K562 (cell line): Measurements from ENCODE around the gene SFMBT2. TPM values are rescaled to one million over a fixed set of nuclear protein-coding genes. Genes with fewer than 3 reads are reported as not detected.
A peak's percentile ranks its signal among the peaks of the same experiment; 100 is the strongest.

ENCODE experiments used
- ATAC-seq: fragments of 200-7000 bp; cut with Tn5 transposase; 3 replicates; pipeline ENCODE4 v1.9.1; 2020; ENCODE audit warnings: moderate library complexity
- BruUV-seq: library from RNA; stranded (reverse); fragments of 400-500 nt; replicated peaks from 2 replicates; lab custom pipeline; 2021; lab: Mats Ljungman, UMichigan
- CTCF ChIA-PET: fragments of 300-600 bp; formaldehyde crosslinking; extraction: SDS; loops from one replicate; lab custom pipeline; 2021; ENCODE audit warnings: low intra/inter-chr PET ratio; lab: Yijun Ruan, JAX
- POLR2A ChIA-PET: fragments of 300-600, 350-650 bp; sonication (Branson Sonifier 250); formaldehyde crosslinking; extraction: SDS; loops from one replicate; lab custom pipeline; 2021; ENCODE audit warnings: antibody characterized with exemption, inconsistent platforms; lab: Yijun Ruan, JAX
- DNase-seq, 4 experiments: peaks; one replicate each; pipeline versions ENCODE4 v3.0.0 to v3.0.0-alpha.2; 2011 to 2018; ENCODE audit warnings: low spot score in 3 of 4, mixed read lengths in 3 of 4; ENCODE audit errors: extremely low read depth in 1 of 4
- FAIRE-seq: peaks from 2 replicates; lab custom pipeline; 2011; peaks lifted over from hg19 to GRCh38; lab: Jason Lieb, UNC
- H2AFZ ChIP-seq: 2 replicates; pipeline ENCODE4 v1.6.0; 2011; ENCODE audit warnings: low read depth, low read length, control low read depth, inconsistent platforms
- H3K27ac ChIP-seq: fragments of 200-600 bp; 3 replicates; pipeline ENCODE4 v1.8.0; 2011; ENCODE audit warnings: low read depth, mild to moderate bottlenecking, control low read depth, inconsistent platforms, low read length, moderate library complexity, mixed read lengths; ENCODE audit errors: extremely low read depth
- H3K27me3 ChIP-seq, 2 experiments: fragments of 300-600 bp in 1 of 2; 2 replicates in 1 of 2; 3 replicates in 1 of 2; pipeline versions ENCODE4 v1.6.0 to v1.8.0; 2011; ENCODE audit warnings: inconsistent platforms in 2 of 2, low read length in 2 of 2, mild to moderate bottlenecking in 1 of 2, mixed read lengths in 1 of 2, moderate library complexity in 1 of 2; ENCODE audit not compliant: control insufficient read depth in 2 of 2, insufficient read depth in 2 of 2
- H3K36me3 ChIP-seq: fragments of 300-600 bp; 3 replicates; pipeline ENCODE4 v1.8.0; 2011; ENCODE audit warnings: mild to moderate bottlenecking, low read length, inconsistent platforms; ENCODE audit not compliant: control insufficient read depth, insufficient read depth
- H3K4me1 ChIP-seq, 2 experiments: fragments of 200-600 bp in 1 of 2; replicated peaks in 1 of 2; 2 replicates in 1 of 2; 3 replicates in 1 of 2; pipeline versions ENCODE4 v1.5.1 to v1.8.0; 2011; ENCODE audit warnings: inconsistent platforms in 2 of 2, low read length in 2 of 2, mild to moderate bottlenecking in 1 of 2, mixed read lengths in 1 of 2, moderate library complexity in 1 of 2; ENCODE audit not compliant: control insufficient read depth in 2 of 2, insufficient read depth in 2 of 2
- H3K4me2 ChIP-seq: 2 replicates; pipeline ENCODE4 v1.6.1; 2011; ENCODE audit warnings: low read length, control low read depth, inconsistent platforms, mixed read lengths; ENCODE audit not compliant: insufficient read depth
- H3K4me3 ChIP-seq: fragments of 200-600 bp; sonication (generic), shearing (Covaris generic); 2 replicates; pipeline ENCODE4 v1.5.1; 2016; ENCODE audit warnings: control low read depth, inconsistent platforms
- H3K79me2 ChIP-seq: fragments of 200-600 bp; 3 replicates; pipeline ENCODE4 v1.8.0; 2011; ENCODE audit warnings: low read length, inconsistent platforms; ENCODE audit not compliant: control insufficient read depth, insufficient read depth
- H3K9ac ChIP-seq, 2 experiments: 2 replicates each; pipeline versions ENCODE4 v1.6.0 to v1.6.1; 2011; ENCODE audit warnings: low read depth in 2 of 2, low read length in 2 of 2, control low read depth in 1 of 2, inconsistent platforms in 1 of 2, mild to moderate bottlenecking in 1 of 2, mixed read lengths in 1 of 2; ENCODE audit not compliant: insufficient read depth in 1 of 2
- H3K9me1 ChIP-seq: one replicate; pipeline ENCODE4 v1.6.0; 2011; ENCODE audit warnings: inconsistent platforms, mild to moderate bottlenecking, low read length, moderate library complexity; ENCODE audit not compliant: control insufficient read depth, insufficient read depth
- H3K9me3 ChIP-seq: replicated peaks from 2 replicates; pipeline ENCODE4 v1.5.1; 2011; ENCODE audit warnings: low read depth, low read length, inconsistent platforms; ENCODE audit not compliant: control insufficient read depth, insufficient read depth
- H4K20me1 ChIP-seq: replicated peaks from 2 replicates; pipeline ENCODE4 v1.6.1; 2011; ENCODE audit warnings: low read length, inconsistent platforms, mixed read lengths; ENCODE audit not compliant: control insufficient read depth, insufficient read depth
- ARID1B ChIP-seq: fragments of 450-650 bp; IDR thresholded peaks from 2 replicates; pipeline ENCODE4 v1.6.1; 2016; ENCODE audit warnings: antibody characterized with exemption, mild to moderate bottlenecking, inconsistent platforms
- C11orf30 ChIP-seq: fragments of 450-650 bp; IDR thresholded peaks from 2 replicates; pipeline ENCODE4 v1.6.1; 2016; ENCODE audit warnings: low read depth, mild to moderate bottlenecking
- CBFA2T2 ChIP-seq: fragments of 450-650 bp; conservative IDR thresholded peaks from 2 replicates; pipeline ENCODE4 v1.6.1; 2017; ENCODE audit warnings: mild to moderate bottlenecking
- CEBPB ChIP-seq: fragments of 450-650 bp; IDR thresholded peaks from 2 replicates; pipeline ENCODE4 v1.6.1; 2016; ENCODE audit warnings: missing genetic modification characterization, missing compliant biosample characterization
- CEBPG ChIP-seq, 3 experiments: fragments of 200-800 bp in 1 of 3; sonication (Bioruptor generic) in 1 of 3; sonication (generic) in 1 of 3; formaldehyde crosslinking in 1 of 3; IDR thresholded peaks in 2 of 3; conservative IDR thresholded peaks in 1 of 3; 2 replicates each; pipeline versions ENCODE4 v1.6.1 to v1.8.0; 2016 to 2022; ENCODE audit warnings: missing compliant biosample characterization in 2 of 3, missing genetic modification characterization in 2 of 3, mild to moderate bottlenecking in 1 of 3, missing genetic modification reagents in 1 of 3
- CTBP1 ChIP-seq: fragments of 450-650 bp; IDR thresholded peaks from 2 replicates; pipeline ENCODE4 v1.6.1; 2016; ENCODE audit warnings: borderline replicate concordance
- ELF1 ChIP-seq: fragments of 200-800 bp; sonication (Bioruptor generic); IDR thresholded peaks from 2 replicates; pipeline ENCODE4 v1.6.1; 2016; ENCODE audit warnings: missing genetic modification characterization, missing compliant biosample characterization
- HDAC1 ChIP-seq, 2 experiments: fragments of 450-650 bp; IDR thresholded peaks; 2 replicates each; pipeline ENCODE4 v1.6.1; 2016 to 2017; ENCODE audit warnings: inconsistent platforms in 1 of 2, mild to moderate bottlenecking in 1 of 2, moderate library complexity in 1 of 2
- MAFF ChIP-seq: IDR thresholded peaks from 2 replicates; pipeline ENCODE4 v1.6.1; 2012; ENCODE audit warnings: low read length, improper control_type of control experiment
- MAFG ChIP-seq: fragments of 450-650 bp; conservative IDR thresholded peaks from 2 replicates; pipeline ENCODE4 v1.6.1; 2016; ENCODE audit warnings: missing genetic modification characterization, missing compliant biosample characterization
- NFE2 ChIP-seq: IDR thresholded peaks from 2 replicates; pipeline ENCODE4 v1.6.1; 2014; ENCODE audit warnings: antibody characterized with exemption, low read depth
- PYGO2 ChIP-seq: fragments of 450-650 bp; IDR thresholded peaks from 2 replicates; pipeline ENCODE4 v1.6.1; 2016; ENCODE audit warnings: mild to moderate bottlenecking, missing genetic modification characterization, moderate library complexity, missing compliant biosample characterization
- SIN3A ChIP-seq, 2 experiments: fragments of 150-350 bp in 1 of 2; IDR thresholded peaks; 2 replicates each; pipeline ENCODE4 v1.6.1; 2011 to 2016; ENCODE audit warnings: borderline replicate concordance in 2 of 2, low read depth in 2 of 2, low read length in 2 of 2, mild to moderate bottlenecking in 2 of 2, moderate library complexity in 2 of 2; ENCODE audit not compliant: control insufficient read depth in 1 of 2
- SMARCA4 ChIP-seq: fragments of 450-650 bp; IDR thresholded peaks from 2 replicates; pipeline ENCODE4 v1.6.1; 2016
- TEAD4 ChIP-seq, 2 experiments: sonication (generic) in 1 of 2; formaldehyde crosslinking in 1 of 2; IDR thresholded peaks; 2 replicates each; pipeline versions ENCODE4 v1.6.1 to v1.8.0; 2012 to 2022; ENCODE audit warnings: borderline replicate concordance in 1 of 2, inconsistent platforms in 1 of 2, low read length in 1 of 2, mild to moderate bottlenecking in 1 of 2, missing genetic modification reagents in 1 of 2
- TFE3 ChIP-seq: fragments of 450-650 bp; formaldehyde crosslinking; IDR thresholded peaks from 2 replicates; pipeline ENCODE4 v1.4.0; 2020; ENCODE audit warnings: mild to moderate bottlenecking, mixed read lengths
- TOE1 ChIP-seq, 2 experiments: fragments of 450-650 bp in 1 of 2; sonication (generic) in 1 of 2; formaldehyde crosslinking in 1 of 2; IDR thresholded peaks; 2 replicates each; pipeline versions ENCODE4 v1.7.1 to v1.8.0; 2016 to 2022; ENCODE audit warnings: borderline replicate concordance in 2 of 2, mild to moderate bottlenecking in 2 of 2, antibody characterized with exemption in 1 of 2, inconsistent platforms in 1 of 2, low read depth in 1 of 2, missing genetic modification reagents in 1 of 2, moderate library complexity in 1 of 2
- ZNF316 ChIP-seq: fragments of 450-650 bp; IDR thresholded peaks from 2 replicates; pipeline ENCODE4 v1.6.1; 2016
- ZSCAN32 ChIP-seq: fragments of 450-650 bp; formaldehyde crosslinking; IDR thresholded peaks from 2 replicates; pipeline ENCODE4 v1.4.0; 2020; ENCODE audit warnings: mild to moderate bottlenecking, moderate library complexity
- WGBS: fragments of 100-300 bp; shearing (Covaris generic); methylation state at CpG from one replicate; pipeline ENCODE4 v1.1.6; 2016; ENCODE audit warnings: low coverage, mixed read lengths; ENCODE audit not compliant: insufficient coverage; ENCODE audit errors: missing lambda C conversion rate; 5-methylcytosine and 5-hydroxymethylcytosine counted together
- in situ Hi-C: fragments of 300-500 bp; cut with MboI; formaldehyde crosslinking; loops from 4 replicates; pipeline ENCODE4 v1.15.0; 2018; ENCODE audit warnings: inconsistent platforms, mixed read lengths
- intact Hi-C: fragments of 100-400 bp; cut with micrococcal nuclease; formaldehyde crosslinking; loops from 2 replicates; pipeline ENCODE4 v1.14.2; 2022
- polyA plus RNA-seq, 8 experiments: library from polyadenylated mRNA; depleted of rRNA in 4 of 8; stranded (reverse) in 5 of 8; unstranded in 3 of 8; fragments of >200 nt; fragmentation: Nextera tagmentation in 2 of 8; fragmentation: Illumina TruSeq in 1 of 8; extraction: Ambion mirVana in 2 of 8; extraction: Trizol in 1 of 8; gene quantifications; 2 replicates each; pipeline versions ENCODE4 v1.2.1 to v1.2.3, GENCODE V29; 2011 to 2014; ENCODE audit warnings: inconsistent platforms in 1 of 8, missing spikeins in 1 of 8
- total RNA-seq, 7 experiments: library from RNA; depleted of rRNA in 6 of 7; stranded (reverse); fragments of >200 nt in 6 of 7; fragmentation: Illumina TruSeq in 2 of 7; extraction: Trizol in 2 of 7; gene quantifications; 2 replicates each; pipeline versions ENCODE4 v1.2.1 to v1.2.3, GENCODE V29; 2011 to 2021; ENCODE audit warnings: low replicate concordance in 1 of 7
- TF ChIP-seq, protein P1 (sequence below): fragments of 450-650 bp; IDR thresholded peaks from 2 replicates; pipeline ENCODE4 v1.6.1; 2017; ENCODE audit warnings: mild to moderate bottlenecking, moderate library complexity

Gene SFMBT2
- total and polyA plus RNA-seq, 9 of the 15 experiments (the other 6 are each of a cell fraction or from before 2014, with no cell fraction given) = 1.2 to 13.6 (median 7.6) TPM

DNA sequence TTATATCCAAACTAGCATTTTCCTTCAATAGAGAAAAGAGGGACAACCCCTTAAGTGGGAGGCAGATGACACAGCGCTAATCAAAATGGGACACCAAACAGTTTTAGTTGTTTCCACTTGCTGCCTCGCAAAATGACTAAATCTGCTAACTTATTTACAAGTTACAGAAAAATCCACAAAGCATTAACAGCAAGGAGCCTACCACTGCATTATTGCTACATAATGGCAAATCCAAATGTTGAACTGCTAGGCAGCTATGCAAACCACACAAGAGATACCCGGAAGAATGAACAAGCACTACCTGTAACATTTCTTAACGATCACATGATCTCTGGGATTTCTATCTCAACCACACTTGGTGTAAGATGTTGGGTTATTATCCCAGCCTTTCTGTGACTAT is 96.7 kb downstream of the SFMBT2 start:
- Histone ChIP-seq H3K9ac (no peak overlapping the region), H3K9me1 (no peaks in the 10 kb centered on the region), H4K20me1 (no peaks in the 10 kb centered on the region; the same call in 1 of the 2 replicates), H3K27me3 (no peaks in the 10 kb centered on the region), H3K4me1 (peaks cover 3 to 8% of the 10 kb centered on the region in 2 experiments; a peak in 2 of 5 replicates), H3K79me2 (peaks cover 74% of the 10 kb centered on the region), H3K9me3 (no peaks in the 10 kb centered on the region), H3K4me3 (no peak overlapping the region), H3K27ac (peak overlapping the region; percentile 55; the same call in 2 of the 3 replicates), H2AFZ (peak overlapping the region; percentile 29), H3K4me2 (peak overlapping the region; percentile 43), H3K36me3 (no peaks in the 10 kb centered on the region)
- ATAC-seq = peak; percentile 47
- BruUV-seq = no TSS peak
- ChIA-PET CTCF (no interaction called here), POLR2A (interaction anchor here (0.7 kb wide), 1 partner anchor 1426 kb away, joined by 3 read pairs; no protein-coding TSS in a partner anchor)
- intact Hi-C loops (loop anchor here (10.0 kb wide), 1 partner anchor 91 kb away; no protein-coding TSS in a partner anchor), in situ Hi-C loops (no loop called here)
- FAIRE-seq = no peak
- DNase-seq = peak in 2 of 4 experiments; percentile 19 to 23
- WGBS = 8% methylated on average over 4 of the region's 4 CpGs
- 0 out of 2 replicates have a peak, but pooled peaks have one; percentile 18 for TF ChIP-seq ARID1B
- TF ChIP-seq NFE2 = peak; percentile 51
- no peak for TF ChIP-seq PYGO2 (tag)
- peak; percentile 62; the same call in 1 of the 2 replicates for TF ChIP-seq ELF1 (tag)
- TF ChIP-seq CEBPB (tag) = peak; percentile 42; the same call in 1 of the 2 replicates
- no peak for TF ChIP-seq CEBPG (CRISPR knock-in tag; IDR thresholded peaks at IDR 0.05)
- TF ChIP-seq CEBPG (tag; conservative IDR thresholded peaks at IDR 0.05 in 1 of 2, IDR thresholded peaks at IDR 0.05 in 1 of 2) = peak in 1 of 2 experiments; percentile 81; a peak in 2 of 4 replicates
- TF ChIP-seq HDAC1 (IDR thresholded peaks at IDR 0.05) = 0 out of 4 replicates have a peak, but pooled peaks of 1 of the 2 experiments have one; percentile 18
- peak; percentile 32; the same call in 1 of the 2 replicates for TF ChIP-seq MAFG
- peak; percentile 27; the same call in 1 of the 2 replicates for TF ChIP-seq CTBP1
- TF ChIP-seq TOE1 (IDR thresholded peaks at IDR 0.05; ENCODE audit: borderline replicate concordance) = peak; percentile 86
- TF ChIP-seq TOE1 (CRISPR knock-in tag; IDR thresholded peaks at IDR 0.05; ENCODE audit: borderline replicate concordance, low read depth) = no peak
- TF ChIP-seq SIN3A (IDR thresholded peaks at IDR 0.05; ENCODE audit: borderline replicate concordance in 2 of 2, control insufficient read depth in 1 of 2, low read depth in 2 of 2, low read length in 2 of 2) = no peak
- peak; percentile 8; the same call in 1 of the 2 replicates for TF ChIP-seq MAFF
- TF ChIP-seq TEAD4 (IDR thresholded peaks at IDR 0.05; ENCODE audit: low read length) = peak; percentile 27; the same call in 1 of the 2 replicates
- TF ChIP-seq TEAD4 (CRISPR knock-in tag; IDR thresholded peaks at IDR 0.05; ENCODE audit: borderline replicate concordance) = no peak
- TF ChIP-seq TFE3 = peak; percentile 89
- TF ChIP-seq SMARCA4 = no peak
- no peak for TF ChIP-seq ZSCAN32 (CRISPR knock-in tag)
- 0 out of 2 replicates have a peak, but pooled peaks have one; percentile 4 for TF ChIP-seq CBFA2T2
- TF ChIP-seq, protein P1, sequence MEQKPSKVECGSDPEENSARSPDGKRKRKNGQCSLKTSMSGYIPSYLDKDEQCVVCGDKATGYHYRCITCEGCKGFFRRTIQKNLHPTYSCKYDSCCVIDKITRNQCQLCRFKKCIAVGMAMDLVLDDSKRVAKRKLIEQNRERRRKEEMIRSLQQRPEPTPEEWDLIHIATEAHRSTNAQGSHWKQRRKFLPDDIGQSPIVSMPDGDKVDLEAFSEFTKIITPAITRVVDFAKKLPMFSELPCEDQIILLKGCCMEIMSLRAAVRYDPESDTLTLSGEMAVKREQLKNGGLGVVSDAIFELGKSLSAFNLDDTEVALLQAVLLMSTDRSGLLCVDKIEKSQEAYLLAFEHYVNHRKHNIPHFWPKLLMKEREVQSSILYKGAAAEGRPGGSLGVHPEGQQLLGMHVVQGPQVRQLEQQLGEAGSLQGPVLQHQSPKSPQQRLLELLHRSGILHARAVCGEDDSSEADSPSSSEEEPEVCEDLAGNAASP = no peak
- TF ChIP-seq ZNF316 = peak; percentile 40
- peak; percentile 64; the same call in 1 of the 2 replicates for TF ChIP-seq C11orf30
